HG03439 (cell line): ENCODE results near the gene TUBA1A.
"Not testable (repeated sequence)": the region's sequence is repeated elsewhere in the genome, so short reads cannot be mapped to it uniquely, and the experiment has no call there.

Source experiments
- ATAC-seq: cut with Tn5 transposase; IDR thresholded peaks from one replicate; pipeline ENCODE4 v1.9.1; 2021; ENCODE audit warnings: mild to moderate bottlenecking, moderate library complexity; ENCODE audit not compliant: unreplicated experiment

Gene TUBA1A

DNA sequence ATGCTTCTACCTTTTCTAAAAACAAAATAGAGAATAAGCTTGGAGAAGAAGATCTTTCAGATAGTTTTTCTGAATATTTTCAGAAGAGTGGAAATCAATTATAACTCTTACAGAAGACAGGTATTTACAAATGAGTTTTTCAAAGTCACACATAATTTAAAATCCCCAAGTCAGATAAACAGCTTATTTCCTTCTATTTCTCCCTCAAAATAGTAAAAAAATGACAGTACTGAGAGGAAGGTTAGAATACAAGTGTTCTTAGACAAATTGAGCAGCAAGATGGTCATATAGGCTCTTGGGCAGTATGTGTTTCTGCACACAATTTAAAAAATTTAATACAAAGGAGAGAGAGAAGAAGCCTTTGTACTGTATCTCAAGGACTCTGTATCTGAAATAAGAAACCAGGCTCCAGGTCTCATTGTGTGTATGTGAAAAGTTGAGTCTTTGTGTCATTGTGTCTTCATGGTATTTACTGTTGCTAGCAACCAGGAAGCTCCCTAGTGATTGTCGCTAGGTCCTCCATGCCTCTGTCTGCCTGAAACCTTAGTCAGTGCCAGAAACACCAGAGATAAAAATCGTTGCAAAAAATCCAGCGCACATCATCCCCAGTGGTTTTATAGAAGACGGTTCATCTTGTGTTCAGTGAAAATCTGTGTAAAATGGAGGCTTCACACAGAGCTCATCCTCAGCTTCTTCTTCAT lies 12.9 kb upstream of the TUBA1A start:
- ATAC-seq, result no peak

DNA sequence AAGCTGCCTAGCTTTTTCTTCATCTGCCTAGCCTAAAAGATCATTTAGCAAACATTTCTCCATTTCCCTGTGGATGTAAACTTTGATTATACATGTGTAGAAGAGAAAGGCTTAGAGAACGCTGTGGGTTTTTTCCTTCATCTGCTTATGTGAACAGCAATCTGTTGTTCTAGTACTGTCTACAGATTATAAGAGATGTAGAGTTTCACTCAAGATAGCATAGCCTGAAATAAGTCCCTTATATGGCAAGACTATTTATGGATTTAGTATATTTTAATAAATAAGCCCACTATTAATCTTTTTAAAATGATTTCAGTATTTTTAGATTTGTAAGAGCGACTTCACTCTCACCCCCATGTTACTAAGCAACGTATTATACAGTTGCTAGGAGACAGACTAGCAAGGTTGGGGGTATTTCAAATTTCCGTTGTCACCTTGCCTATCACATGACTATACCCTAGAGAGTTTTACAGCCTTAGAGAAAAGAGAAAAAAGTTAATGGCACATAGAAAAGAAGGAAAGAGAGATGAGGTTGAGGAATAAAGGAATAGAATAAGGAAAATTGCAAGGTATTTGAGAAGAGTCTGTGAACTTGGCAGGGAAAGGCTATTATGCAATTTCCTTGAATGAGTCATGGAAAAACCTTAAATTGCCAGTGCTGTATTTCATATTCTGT lies 12.2 kb upstream of the TUBA1A start:
- no peak for ATAC-seq

DNA sequence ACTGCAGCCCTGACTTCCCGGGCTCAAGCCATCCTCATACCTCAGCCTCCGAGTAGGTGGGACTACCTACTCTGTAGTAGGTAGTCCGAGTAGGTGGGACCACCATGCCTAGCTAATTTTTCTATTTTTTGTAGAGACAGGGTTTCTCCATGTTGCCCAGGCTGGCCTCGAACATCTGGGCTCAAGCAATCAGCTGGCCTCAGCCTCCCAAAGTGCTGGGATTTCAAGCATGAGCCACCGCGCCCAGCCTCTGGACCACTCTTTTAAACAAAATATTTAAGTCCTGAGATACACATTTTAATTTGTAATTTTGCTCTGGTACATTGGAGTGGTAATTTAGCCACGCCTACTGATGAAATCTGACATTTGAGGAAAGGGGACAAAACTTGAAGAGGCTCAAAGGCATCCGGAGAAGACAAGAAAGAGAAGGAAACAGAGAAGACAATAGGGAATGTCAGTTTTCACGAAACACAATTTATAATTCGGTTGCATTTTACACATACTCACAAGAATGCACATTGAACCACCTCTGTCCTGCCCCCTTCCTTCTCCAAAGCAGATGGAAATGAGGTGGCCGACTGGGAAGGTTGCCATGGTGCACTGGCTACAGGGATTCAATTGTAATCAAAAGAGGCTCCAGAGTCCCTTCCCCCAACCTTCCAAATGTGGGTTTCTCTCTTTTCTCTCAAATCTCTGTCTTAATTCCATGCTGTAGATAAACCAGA lies 9.7 kb upstream of the TUBA1A start:
- ATAC-seq, result no peak

GRCh38 chr12:49197256-49197655 lies 8.4 kb upstream of the TUBA1A start:
- no peak for ATAC-seq

GRCh38 chr12:49195736-49196135 lies 6.9 kb upstream of the TUBA1A start:
- ATAC-seq, result no peak

GRCh38 chr12:49193746-49194145 lies 4.9 kb upstream of the TUBA1A start:
- ATAC-seq, result not testable (repeated sequence)

DNA sequence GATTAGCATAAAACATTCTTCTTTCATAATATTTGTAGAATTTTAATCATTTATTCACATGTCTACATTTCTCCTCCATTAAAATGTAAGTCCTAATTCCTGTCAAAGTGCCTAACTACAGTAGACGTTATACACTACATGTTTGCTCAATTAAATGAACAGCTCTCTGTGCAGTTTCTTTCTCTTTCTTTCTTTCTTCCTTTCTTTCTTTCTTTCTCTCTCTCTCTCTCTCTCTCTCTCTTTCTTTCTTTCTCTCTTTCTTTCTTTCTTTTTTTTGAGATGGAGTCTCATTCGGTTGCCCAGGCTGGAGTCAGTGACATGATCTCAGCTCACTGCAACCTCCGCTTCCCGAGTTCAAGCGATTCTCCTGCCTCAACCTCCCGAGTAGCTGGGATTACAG lies 2.6 kb upstream of the TUBA1A start:
- ATAC-seq, result not testable (repeated sequence)

DNA sequence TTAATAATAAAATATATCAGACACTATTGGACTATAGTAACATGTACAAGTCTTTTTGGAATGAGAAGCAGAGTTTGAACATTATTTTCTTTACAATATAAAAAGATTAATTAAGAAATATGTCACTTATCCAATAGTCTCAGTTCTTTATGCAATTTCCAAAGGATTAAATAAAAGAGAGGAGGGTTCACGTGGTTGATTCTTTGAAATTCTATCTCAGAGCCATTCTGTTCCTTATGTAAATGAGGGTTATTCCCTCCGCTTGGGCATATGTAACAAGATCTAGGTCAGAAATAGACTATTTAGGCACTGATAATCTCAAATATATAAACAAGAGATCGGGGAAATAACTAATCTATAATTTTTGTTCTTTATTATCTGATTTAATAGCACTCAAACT lies 2.1 kb upstream of the TUBA1A start:
- ATAC-seq, result no peak

GRCh38 chr12:49189731-49190716 lies 1.1 kb upstream of the TUBA1A start:
- no peak for ATAC-seq

- ATAC-seq, result peak; percentile 56
Observed at GRCh38 chr12:49188201-49188915, 522 bp downstream of the TUBA1A start.

- ATAC-seq, result no peak
Observed at GRCh38 chr12:49187184-49187583, 1.7 kb downstream of the TUBA1A start.

- not testable (repeated sequence) for ATAC-seq
Observed at GRCh38 chr12:49186307-49186706, 2.6 kb downstream of the TUBA1A start.

DNA sequence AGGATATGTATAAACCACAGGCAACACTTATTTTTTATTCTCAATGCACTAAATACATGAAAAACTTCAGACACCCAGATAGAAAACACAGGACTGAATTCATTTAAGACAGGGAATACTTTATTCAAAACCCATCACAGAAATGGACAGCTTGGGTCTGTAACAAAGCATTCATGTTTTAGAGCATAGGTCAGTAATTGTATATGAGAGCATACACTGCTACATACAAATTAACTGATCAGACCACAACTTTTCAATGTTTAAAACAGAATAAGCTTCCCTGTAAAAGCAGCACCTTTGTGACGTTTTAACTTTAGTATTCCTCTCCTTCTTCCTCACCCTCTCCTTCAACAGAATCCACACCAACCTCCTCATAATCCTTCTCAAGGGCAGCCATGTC lies 4.2 kb downstream of the TUBA1A start:
- ATAC-seq, result not testable (repeated sequence)

GRCh38 chr12:49183214-49183950 lies 5.5 kb downstream of the TUBA1A start:
- not testable (repeated sequence) for ATAC-seq

DNA sequence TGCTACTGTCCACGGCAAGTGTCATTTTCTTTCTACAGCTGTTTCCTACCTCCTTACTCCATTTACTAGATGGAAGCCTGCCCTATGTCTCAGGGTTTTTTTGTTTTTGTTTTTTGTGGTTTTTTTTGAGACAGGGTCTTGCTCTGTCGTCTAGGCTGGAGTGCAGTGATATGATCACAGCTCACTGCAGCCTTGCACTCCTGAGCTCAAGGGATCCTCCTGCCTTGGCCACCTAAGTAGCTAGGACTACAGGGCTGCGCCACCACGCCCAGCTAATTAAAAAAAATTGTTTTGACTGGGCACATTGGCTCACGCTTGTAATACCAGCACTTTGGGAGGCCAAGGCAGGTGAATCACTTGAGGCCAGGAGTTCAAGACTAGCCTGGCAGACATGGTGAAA lies 14.7 kb downstream of the TUBA1A start:
- no peak for ATAC-seq

DNA sequence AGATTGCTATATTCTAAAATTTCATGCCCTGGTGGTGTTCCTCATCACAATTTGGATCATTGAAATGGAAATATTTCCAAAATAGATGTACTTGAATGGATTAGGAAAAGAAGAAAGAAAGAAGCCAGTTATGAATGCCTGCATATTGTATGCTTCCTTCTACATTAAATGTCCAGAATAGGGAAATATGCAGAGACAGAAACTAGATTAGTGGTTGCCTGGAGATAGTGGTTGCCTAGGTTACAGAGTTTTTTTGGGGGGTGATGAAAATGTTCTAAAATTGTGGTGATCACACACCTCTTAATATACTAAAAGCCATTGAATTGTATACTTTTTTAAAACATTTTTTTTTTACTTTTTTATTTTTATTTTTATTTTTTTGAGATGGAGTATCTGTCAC lies 18.0 kb downstream of the TUBA1A start:
- ATAC-seq, result no peak

- ATAC-seq, result no peak
Observed at GRCh38 chr12:49165114-49165513, 23.8 kb downstream of the TUBA1A start.

DNA sequence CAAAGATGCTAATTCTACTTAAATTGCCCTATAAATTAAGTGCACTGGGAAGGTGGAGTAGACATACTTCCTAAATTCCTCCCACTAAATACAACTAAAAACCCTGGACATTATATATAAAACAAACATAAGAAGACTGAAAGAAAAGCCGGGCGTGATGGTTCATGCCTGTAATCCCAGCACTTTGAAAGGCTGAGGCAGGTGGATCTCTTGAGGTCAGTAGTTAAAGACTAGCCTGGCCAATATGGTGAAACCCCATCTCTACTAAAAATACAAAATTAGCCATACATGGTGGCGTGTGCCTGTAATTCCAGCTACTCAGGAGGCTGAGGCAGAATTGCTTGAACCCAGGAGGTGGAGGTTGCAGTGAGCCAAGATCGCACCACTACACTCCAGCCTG lies 27.0 kb downstream of the TUBA1A start:
- ATAC-seq, result not testable (repeated sequence)

DNA sequence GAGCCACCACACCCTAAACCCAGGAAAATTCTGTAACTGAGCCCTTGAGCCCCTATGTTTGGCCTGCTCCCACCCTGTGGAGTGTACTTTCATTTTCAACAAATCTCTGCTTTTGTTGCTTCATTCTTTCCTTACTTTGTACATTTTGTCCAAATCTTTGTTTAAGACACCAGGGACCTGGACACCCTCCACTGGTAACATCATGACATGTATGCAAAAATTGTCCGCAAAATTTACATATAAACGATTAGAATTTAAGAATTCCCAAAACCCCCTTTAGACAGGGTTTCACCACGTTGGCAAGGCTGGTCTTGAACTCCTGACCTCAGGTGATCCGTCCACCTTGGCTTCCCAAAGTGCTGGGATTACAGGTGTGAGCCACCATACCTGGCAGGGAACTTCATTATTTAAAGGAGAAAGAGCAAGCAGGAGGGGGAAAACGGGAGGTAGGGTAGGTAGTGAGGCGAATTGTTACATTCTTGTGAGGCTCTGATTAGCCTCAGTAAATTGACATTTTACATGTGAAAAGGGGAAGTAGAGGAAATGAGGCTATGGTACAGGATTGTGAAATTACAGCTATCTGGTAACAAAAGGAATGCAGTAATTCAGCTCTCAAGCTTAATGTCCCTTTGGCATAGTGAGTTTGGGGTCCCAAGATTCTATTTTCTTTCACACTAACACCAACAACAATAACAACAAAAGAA lies 27.6 kb downstream of the TUBA1A start:
- no peak for ATAC-seq
